Measurements from ENCODE around the gene NFIB.

Gene NFIB

DNA sequence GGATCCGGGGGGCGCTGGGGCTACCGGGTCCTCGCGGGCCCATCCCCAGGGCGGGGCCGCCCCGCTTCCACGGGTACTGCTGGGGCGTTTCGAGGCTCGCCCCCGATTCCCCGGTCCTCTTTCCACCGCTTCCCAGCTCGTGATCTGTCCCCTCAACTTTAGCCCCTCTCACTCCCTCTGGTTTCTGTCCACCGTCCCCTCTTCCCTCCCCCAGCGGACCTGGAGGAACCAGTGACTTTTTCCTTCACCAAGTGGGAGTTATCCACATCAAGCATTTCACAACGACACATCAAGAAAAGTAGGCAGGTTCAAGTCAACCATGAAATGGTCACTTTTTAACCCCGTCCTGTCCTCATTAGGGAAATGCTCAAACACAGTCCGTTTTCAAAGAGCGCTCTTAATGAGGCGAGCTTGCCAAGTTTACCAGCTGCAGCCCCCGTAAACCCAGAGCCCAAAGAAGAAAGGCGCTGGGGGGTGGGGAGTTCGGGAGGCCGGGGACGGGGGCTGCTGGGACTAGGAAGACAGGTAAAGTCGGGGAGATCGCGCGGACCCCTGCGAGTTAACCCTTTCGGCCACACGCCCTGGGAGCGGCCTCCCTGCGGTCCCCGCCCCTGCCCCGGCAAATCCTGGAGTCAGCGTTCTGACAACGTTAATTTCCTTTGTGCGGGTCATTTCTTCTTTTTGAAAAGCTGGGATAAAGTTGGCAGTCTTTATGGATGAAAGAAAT lies 2.1 kb upstream of the NFIB start:
- Histone ChIP-seq H3K9ac (ENCODE audit: low read length) (peak overlapping the region; percentile 40), H3K27me3 (ENCODE audit: control insufficient read depth, insufficient read depth, low read length) (no peaks in the 10 kb centered on the region), H3K4me1 (ENCODE audit: control insufficient read depth, insufficient read depth, low read length) (peaks cover 10% of the 10 kb centered on the region), H3K4me3 (ENCODE audit: low read length) (peak overlapping the region; percentile 48), H3K9me3 (ENCODE audit: control insufficient read depth, low read length) (no peaks in the 10 kb centered on the region), H3K36me3 (ENCODE audit: control insufficient read depth, insufficient read depth, low read length) (no peaks in the 10 kb centered on the region)

GRCh38 chr9:14314929-14315874 lies 1.3 kb upstream of the NFIB start:
- Histone ChIP-seq H3K4me1 (ENCODE audit: control insufficient read depth, insufficient read depth, low read length) (peaks cover 4% of the 10 kb centered on the region), H3K9ac (ENCODE audit: low read length) (peak overlapping the region; percentile 76), H3K27me3 (ENCODE audit: control insufficient read depth, insufficient read depth, low read length) (no peaks in the 10 kb centered on the region)

GRCh38 chr9:14314424-14314928 lies 535 bp upstream of the NFIB start:
- Histone ChIP-seq H3K36me3 (ENCODE audit: control insufficient read depth, insufficient read depth, low read length) (no peaks in the 10 kb centered on the region), H3K4me1 (ENCODE audit: control insufficient read depth, insufficient read depth, low read length) (peaks cover 1% of the 10 kb centered on the region), H3K9ac (ENCODE audit: low read length) (peak overlapping the region; percentile 76), H3K9me3 (ENCODE audit: control insufficient read depth, low read length) (no peaks in the 10 kb centered on the region), H3K4me3 (ENCODE audit: low read length) (peak overlapping the region; percentile 83), H3K27me3 (ENCODE audit: control insufficient read depth, insufficient read depth, low read length) (no peaks in the 10 kb centered on the region)

More at GRCh38 chr9:14314929-14315874, 1.3 kb upstream of the NFIB start:
- Histone ChIP-seq H3K4me3 (ENCODE audit: low read length) (peak overlapping the region; percentile 83), H3K9me3 (ENCODE audit: control insufficient read depth, low read length) (no peaks in the 10 kb centered on the region), H3K36me3 (ENCODE audit: control insufficient read depth, insufficient read depth, low read length) (no peaks in the 10 kb centered on the region)

GRCh38 chr9:14313378-14313940 lies 482 bp downstream of the NFIB start:
- Histone ChIP-seq H3K36me3 (ENCODE audit: control insufficient read depth, insufficient read depth, low read length) (no peaks in the 10 kb centered on the region), H3K27me3 (ENCODE audit: control insufficient read depth, insufficient read depth, low read length) (no peaks in the 10 kb centered on the region), H3K4me1 (ENCODE audit: control insufficient read depth, insufficient read depth, low read length) (peaks cover 8% of the 10 kb centered on the region), H3K4me3 (ENCODE audit: low read length) (peak overlapping the region; percentile 90), H3K9ac (ENCODE audit: low read length) (peak overlapping the region; percentile 96), H3K9me3 (ENCODE audit: control insufficient read depth, low read length) (no peaks in the 10 kb centered on the region)

GRCh38 chr9:14312719-14313377 lies 1.1 kb downstream of the NFIB start:
- no peaks in the 10 kb centered on the region for H3K36me3 ChIP-seq (ENCODE audit: control insufficient read depth, insufficient read depth, low read length)
- peaks cover 10% of the 10 kb centered on the region for H3K4me1 ChIP-seq (ENCODE audit: control insufficient read depth, insufficient read depth, low read length)
- H3K9me3 ChIP-seq (ENCODE audit: control insufficient read depth, low read length): no peaks in the 10 kb centered on the region
- peak overlapping the region; percentile 90 for H3K4me3 ChIP-seq (ENCODE audit: low read length)
- no peaks in the 10 kb centered on the region for H3K27me3 ChIP-seq (ENCODE audit: control insufficient read depth, insufficient read depth, low read length)
- H3K9ac ChIP-seq (ENCODE audit: low read length): peak overlapping the region; percentile 96

DNA sequence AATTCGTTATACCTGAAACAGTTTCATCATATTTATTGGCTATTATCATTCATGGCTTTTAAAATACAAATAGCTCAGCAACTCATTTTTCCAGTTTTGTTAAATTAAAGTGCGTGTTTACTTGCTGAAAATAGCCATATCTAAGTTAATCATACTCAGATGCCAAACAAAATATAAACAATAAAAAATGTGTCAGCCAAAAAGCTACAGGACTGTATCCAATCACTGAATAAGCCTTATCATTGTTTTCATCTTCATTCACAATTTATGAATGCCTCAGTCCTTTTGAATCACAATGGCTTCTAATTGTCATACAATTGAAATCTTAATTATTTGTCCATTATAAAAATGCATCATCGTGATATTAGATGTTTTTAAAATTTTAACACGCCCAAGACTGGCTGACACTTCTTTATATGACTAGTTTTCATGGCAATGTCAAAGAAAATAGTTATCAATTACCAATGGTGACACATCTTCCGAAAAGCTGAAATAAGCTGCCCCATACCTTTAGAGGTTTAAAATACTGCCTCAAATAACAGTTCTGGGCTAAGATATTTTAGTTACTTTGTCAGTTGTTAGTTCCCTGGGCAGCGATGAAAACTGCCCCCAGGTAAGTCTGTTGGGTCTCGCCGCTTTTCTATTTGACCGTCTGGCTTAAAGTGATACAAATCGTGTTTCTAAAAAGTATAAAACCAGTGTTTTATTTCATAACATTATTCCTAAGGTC lies 1.8 kb downstream of the NFIB start:
- Histone ChIP-seq H3K4me1 (ENCODE audit: control insufficient read depth, insufficient read depth, low read length) (peaks cover 10% of the 10 kb centered on the region), H3K4me3 (ENCODE audit: low read length) (peak overlapping the region; percentile 39), H3K27me3 (ENCODE audit: control insufficient read depth, insufficient read depth, low read length) (no peaks in the 10 kb centered on the region), H3K9ac (ENCODE audit: low read length) (peak overlapping the region; percentile 96), H3K36me3 (ENCODE audit: control insufficient read depth, insufficient read depth, low read length) (no peaks in the 10 kb centered on the region), H3K9me3 (ENCODE audit: control insufficient read depth, low read length) (no peaks in the 10 kb centered on the region)

GRCh38 chr9:14311171-14311949 lies 2.6 kb downstream of the NFIB start:
- Histone ChIP-seq H3K4me3 (ENCODE audit: low read length) (peak overlapping the region; percentile 39), H3K4me1 (ENCODE audit: control insufficient read depth, insufficient read depth, low read length) (peaks cover 10% of the 10 kb centered on the region), H3K9me3 (ENCODE audit: control insufficient read depth, low read length) (no peaks in the 10 kb centered on the region), H3K27me3 (ENCODE audit: control insufficient read depth, insufficient read depth, low read length) (no peaks in the 10 kb centered on the region), H3K9ac (ENCODE audit: low read length) (peak overlapping the region; percentile 96), H3K36me3 (ENCODE audit: control insufficient read depth, insufficient read depth, low read length) (no peaks in the 10 kb centered on the region)

DNA sequence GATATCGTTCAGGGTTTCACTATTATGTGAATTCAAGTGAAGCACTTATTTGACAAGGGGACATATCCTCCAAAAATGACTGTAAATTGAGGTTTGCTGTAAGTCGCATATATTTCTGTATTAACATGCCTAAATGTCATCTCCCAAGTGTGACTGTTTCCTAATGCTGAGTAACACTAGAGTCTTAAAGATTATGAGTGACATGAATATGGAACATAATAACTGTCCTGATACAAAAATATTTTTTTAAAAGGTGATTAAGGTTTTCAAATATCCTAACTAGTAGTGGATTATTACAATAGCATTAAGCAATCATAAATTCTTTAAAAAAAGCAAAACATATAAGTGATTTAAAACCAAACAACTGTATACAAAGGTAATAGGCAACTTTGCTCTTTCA lies 3.6 kb downstream of the NFIB start:
- H3K36me3 ChIP-seq (ENCODE audit: control insufficient read depth, insufficient read depth, low read length): no peaks in the 10 kb centered on the region
- no peaks in the 10 kb centered on the region for H3K27me3 ChIP-seq (ENCODE audit: control insufficient read depth, insufficient read depth, low read length)
- H3K9ac ChIP-seq (ENCODE audit: low read length): no peak overlapping the region
- H3K4me1 ChIP-seq (ENCODE audit: control insufficient read depth, insufficient read depth, low read length): peaks cover 10% of the 10 kb centered on the region
- H3K9me3 ChIP-seq (ENCODE audit: control insufficient read depth, low read length): no peaks in the 10 kb centered on the region
- no peak overlapping the region for H3K4me3 ChIP-seq (ENCODE audit: low read length)

DNA sequence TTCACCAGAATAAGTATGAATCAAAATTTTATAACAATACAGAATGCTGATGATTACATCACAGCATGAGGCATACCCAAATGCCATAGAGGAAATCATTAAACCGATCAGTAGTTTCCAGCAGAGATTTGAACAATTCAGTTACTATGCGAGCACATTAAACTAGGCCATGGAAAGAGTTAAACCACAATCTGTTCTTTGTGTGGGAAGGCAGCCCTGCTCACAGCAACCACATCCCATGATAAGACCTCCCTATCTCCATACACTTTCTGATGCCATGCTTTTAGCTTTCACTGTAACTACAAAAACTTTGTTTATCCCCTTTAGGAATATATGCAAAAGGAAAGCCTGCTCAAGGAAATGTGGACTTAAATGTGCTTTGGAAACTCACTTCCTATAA lies 4.5 kb downstream of the NFIB start:
- Histone ChIP-seq H3K27me3 (ENCODE audit: control insufficient read depth, insufficient read depth, low read length) (no peaks in the 10 kb centered on the region), H3K4me3 (ENCODE audit: low read length) (no peak overlapping the region), H3K4me1 (ENCODE audit: control insufficient read depth, insufficient read depth, low read length) (peaks cover 10% of the 10 kb centered on the region), H3K9ac (ENCODE audit: low read length) (no peak overlapping the region), H3K36me3 (ENCODE audit: control insufficient read depth, insufficient read depth, low read length) (no peaks in the 10 kb centered on the region), H3K9me3 (ENCODE audit: control insufficient read depth, low read length) (no peaks in the 10 kb centered on the region)

- no peak overlapping the region for H3K9ac ChIP-seq (ENCODE audit: low read length)
- H3K36me3 ChIP-seq (ENCODE audit: control insufficient read depth, insufficient read depth, low read length): no peaks in the 10 kb centered on the region
- peaks cover 10% of the 10 kb centered on the region for H3K4me1 ChIP-seq (ENCODE audit: control insufficient read depth, insufficient read depth, low read length)
- peak overlapping the region; percentile 5 for H3K4me3 ChIP-seq (ENCODE audit: low read length)
- H3K27me3 ChIP-seq (ENCODE audit: control insufficient read depth, insufficient read depth, low read length): no peaks in the 10 kb centered on the region
- no peaks in the 10 kb centered on the region for H3K9me3 ChIP-seq (ENCODE audit: control insufficient read depth, low read length)
Observed at GRCh38 chr9:14308853-14309145, 5.1 kb downstream of the NFIB start.

Measured in mucosa of stomach (tissue), 1 donor.